HUES64 (cell line): Measurements from ENCODE around the gene ZNF718.
A peak's percentile ranks its signal among the peaks of the same experiment; 100 is the strongest.
"Not testable (repeated sequence)": the region's sequence is repeated elsewhere in the genome, so short reads cannot be mapped to it uniquely, and the experiment has no call there.

Experiments
- H3K27ac ChIP-seq: 2 replicates; pipeline ENCODE4 v1.7.0; 2013; ENCODE audit warnings: low read depth, low read length, inconsistent platforms
- H3K27me3 ChIP-seq: 2 replicates; pipeline ENCODE4 v1.6.1; 2013; ENCODE audit warnings: mild to moderate bottlenecking, low read length; ENCODE audit not compliant: insufficient read depth
- H3K36me3 ChIP-seq: 2 replicates; pipeline ENCODE4 v1.6.1; 2013; ENCODE audit warnings: mild to moderate bottlenecking, low read length; ENCODE audit not compliant: insufficient read depth
- H3K4me1 ChIP-seq: 2 replicates; pipeline ENCODE4 v1.6.1; 2013; ENCODE audit warnings: mild to moderate bottlenecking, low read length, moderate library complexity; ENCODE audit not compliant: insufficient read depth
- H3K4me3 ChIP-seq: 2 replicates; pipeline ENCODE4 v1.5.1; 2013; ENCODE audit warnings: mild to moderate bottlenecking, low read length, moderate library complexity
- H3K9ac ChIP-seq: 2 replicates; pipeline ENCODE4 v1.6.1; 2013; ENCODE audit warnings: mild to moderate bottlenecking, low read depth, low read length
- H3K9me3 ChIP-seq: 2 replicates; pipeline ENCODE4 v1.6.1; 2013; ENCODE audit warnings: low read depth, low read length; ENCODE audit not compliant: insufficient read depth
- WGBS: fragments of 150-250, 120-280 bp; methylation state at CpG from one replicate; pipeline ENCODE4 v1.1.7; 2013; ENCODE audit warnings: missing lambda C conversion rate; 5-methylcytosine and 5-hydroxymethylcytosine counted together

ZNF718 gene

DNA sequence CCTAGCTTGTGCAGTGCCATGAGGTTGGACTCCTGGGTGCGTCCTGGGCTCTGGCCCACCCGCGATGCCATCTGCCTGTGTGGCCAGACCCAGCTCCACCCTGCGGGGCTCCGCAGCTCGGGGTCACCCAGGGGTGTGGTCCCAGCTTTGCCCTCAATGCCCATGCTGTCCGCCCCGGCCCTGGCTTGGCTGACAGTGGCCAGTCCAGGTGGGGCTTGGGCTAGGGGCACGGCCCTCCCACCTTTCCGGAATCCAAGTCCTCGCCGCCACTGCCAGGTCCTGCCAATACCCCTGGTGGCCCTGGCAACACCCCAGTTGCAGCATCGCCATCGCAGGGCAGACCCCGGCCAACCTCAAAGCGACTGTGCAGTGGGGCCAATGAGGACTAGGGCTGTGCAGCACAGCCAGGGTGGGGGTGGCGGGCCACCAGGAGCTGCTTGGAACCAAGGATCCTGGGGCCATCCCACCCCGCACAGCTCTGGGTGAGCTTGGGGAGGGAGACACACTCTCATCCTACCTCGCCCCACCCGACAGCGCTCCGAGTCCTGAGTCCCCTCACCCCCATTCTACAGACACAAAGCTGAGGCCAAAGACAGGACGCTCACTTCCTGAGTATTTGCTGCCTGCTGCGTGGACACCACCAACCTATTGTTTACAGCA is 80.9 kb downstream of the ZNF718 start:
- H3K27ac ChIP-seq: no peak overlapping the region
- H3K36me3 ChIP-seq: peaks cover 14% of the 10 kb centered on the region
- 0 out of 2 replicates have a peak, but pooled peaks cover 7% of the 10 kb centered on the region for H3K4me1 ChIP-seq
- no peaks in the 10 kb centered on the region for H3K27me3 ChIP-seq
- peaks cover 69% of the 10 kb centered on the region for H3K9me3 ChIP-seq
- H3K9ac ChIP-seq: no peak overlapping the region
- H3K4me3 ChIP-seq: no peak overlapping the region
- 95% methylated on average over 24 of the region's 24 CpGs for WGBS

DNA sequence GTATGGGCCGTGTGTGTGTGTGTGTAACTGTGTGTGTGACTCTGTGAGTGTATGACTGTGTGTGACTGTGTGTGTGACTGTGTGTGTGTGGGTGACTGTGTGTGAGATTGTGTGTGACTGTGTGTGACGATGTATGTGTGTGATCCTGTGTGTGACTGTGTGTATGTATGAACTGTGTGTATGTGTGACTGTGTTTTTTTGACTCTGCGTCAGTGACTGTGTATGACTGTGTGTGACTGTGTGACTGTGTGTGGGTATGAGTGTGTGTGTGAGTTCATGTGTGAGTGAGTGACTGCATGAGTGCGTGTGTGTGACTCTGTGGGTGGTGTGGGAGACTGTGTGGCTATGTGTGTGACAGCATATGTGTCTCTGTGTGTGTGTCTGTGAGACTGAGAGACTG is 81.8 kb downstream of the ZNF718 start:
- Histone ChIP-seq H3K9me3 (peaks cover 62% of the 10 kb centered on the region), H3K27ac (no peak overlapping the region)
- WGBS: 88% methylated on average over 4 of the region's 4 CpGs

DNA sequence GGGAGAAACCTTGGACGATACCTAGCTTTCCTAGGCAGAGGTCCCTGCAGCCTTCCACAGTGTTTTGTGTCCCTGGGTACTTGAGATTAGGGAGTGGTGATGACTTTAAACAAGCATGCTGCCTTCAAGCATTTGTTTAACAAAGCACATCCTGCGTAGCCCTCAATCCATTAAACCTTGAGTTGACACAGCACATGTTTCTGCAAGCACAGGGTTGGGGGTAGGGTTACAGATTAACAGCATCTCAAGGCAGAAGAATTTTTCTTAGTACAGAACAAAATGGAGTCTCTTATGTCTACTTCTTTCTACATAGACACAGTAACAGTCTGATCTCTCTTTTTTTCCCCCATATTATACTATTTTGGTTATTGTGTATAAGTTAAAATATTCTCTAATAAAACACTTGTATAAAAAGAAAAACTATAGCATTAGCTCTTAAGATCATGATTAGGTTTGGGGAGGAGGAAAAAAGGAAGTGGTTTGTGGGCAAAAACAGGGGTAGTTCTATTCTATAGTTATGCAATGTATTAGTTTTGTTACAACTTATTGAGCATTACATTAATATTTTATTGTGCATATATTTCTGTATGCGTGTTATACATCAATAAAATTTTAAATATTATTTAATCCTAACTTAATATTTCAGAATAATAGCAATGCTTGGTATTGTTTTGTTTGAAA is 84.3 kb downstream of the ZNF718 start:
- H3K9me3 ChIP-seq: peaks cover 38% of the 10 kb centered on the region
- WGBS: 53% methylated on average over 2 of the region's 3 CpGs
- not testable (repeated sequence) for H3K9ac ChIP-seq, H3K36me3 ChIP-seq, H3K27ac ChIP-seq, H3K4me1 ChIP-seq, H3K4me3 ChIP-seq, H3K27me3 ChIP-seq

More for the DNA sequence above, 81.8 kb downstream of the ZNF718 start:
- Histone ChIP-seq H3K4me1 (0 out of 2 replicates have a peak, but pooled peaks cover 7% of the 10 kb centered on the region), H3K36me3 (peaks cover 13% of the 10 kb centered on the region), H3K4me3 (no peak overlapping the region), H3K9ac (no peak overlapping the region), H3K27me3 (no peaks in the 10 kb centered on the region)

DNA sequence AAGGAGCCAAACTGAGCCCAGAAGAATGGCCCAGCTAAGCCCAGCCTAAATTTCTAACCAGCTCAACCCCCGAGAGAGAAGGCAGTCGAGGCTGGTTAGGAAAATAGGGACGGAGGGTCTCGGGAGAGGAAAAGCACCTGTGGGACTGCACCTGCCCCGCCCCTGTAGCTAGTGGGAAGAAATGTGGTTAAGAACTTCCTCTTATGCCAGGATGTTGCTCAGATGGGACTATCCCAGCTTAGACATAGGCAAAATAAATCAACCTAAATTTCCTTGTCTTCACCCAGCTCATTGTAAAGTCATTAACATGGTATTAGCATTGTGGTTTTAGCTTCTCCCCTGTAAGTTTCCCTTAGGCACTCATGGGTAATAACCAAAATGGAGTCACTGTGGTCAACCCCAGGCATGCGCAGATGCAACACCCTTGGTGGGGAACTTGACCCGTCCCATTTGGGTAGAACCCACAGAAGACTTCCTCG is 86.8 kb downstream of the ZNF718 start:
- H3K4me1 ChIP-seq: peaks cover 13% of the 10 kb centered on the region
- WGBS: 94% methylated on average over 8 of the region's 8 CpGs
- no peak overlapping the region for H3K9ac ChIP-seq
- peaks cover 2% of the 10 kb centered on the region; the same call in 1 of the 2 replicates for H3K36me3 ChIP-seq
- no peak overlapping the region for H3K4me3 ChIP-seq
- peaks cover 20% of the 10 kb centered on the region for H3K9me3 ChIP-seq
- no peaks in the 10 kb centered on the region for H3K27me3 ChIP-seq
- no peak overlapping the region for H3K27ac ChIP-seq

DNA sequence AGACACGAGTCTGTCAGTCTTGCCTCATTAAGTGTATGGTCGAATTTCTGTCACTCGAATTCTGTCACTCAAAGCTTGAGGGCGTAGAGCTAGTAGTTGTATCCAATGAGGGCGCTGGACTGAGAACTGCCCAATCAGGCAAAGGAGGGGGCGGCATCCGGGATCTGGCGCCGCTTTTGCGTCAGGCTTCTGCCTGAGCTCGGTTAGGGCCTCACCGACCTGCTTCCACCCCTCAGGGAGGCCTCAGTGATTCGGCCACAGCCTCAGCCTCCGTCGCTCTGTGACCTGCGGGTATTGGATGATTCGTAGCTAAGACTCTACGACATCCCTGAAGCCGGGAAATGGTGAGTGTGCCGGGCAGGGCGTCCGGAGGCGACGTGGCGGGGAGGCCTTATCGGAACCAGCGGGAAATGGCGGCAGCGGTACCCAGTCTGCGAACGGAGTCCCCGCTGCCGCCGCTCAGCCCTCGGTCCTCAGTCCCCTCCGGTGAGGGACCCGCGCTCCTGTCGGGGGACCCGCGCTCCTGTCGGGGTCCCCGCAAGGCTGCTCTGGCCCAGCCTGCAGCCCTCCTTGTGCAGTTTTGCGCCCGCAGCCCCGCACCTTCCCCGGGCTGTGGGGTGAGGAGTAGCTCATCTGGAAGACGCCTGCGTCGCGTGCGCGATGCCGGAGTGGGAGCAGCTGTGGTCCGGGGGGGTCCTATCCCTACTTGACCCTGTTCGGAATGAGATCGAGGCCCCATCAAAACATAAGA is 88.3 kb downstream of the ZNF718 start:
- Histone ChIP-seq H3K4me3 (peak overlapping the region; percentile 89), H3K4me1 (peaks cover 13% of the 10 kb centered on the region), H3K27me3 (no peaks in the 10 kb centered on the region), H3K9me3 (peaks cover 5% of the 10 kb centered on the region; the same call in 1 of the 2 replicates), H3K9ac (peak overlapping the region; percentile 94), H3K27ac (peak overlapping the region; percentile 78; the same call in 1 of the 2 replicates), H3K36me3 (peaks cover 5% of the 10 kb centered on the region; the same call in 1 of the 2 replicates)
- 70% methylated on average over 57 of the region's 57 CpGs for whole genome bisulfite sequencing

DNA sequence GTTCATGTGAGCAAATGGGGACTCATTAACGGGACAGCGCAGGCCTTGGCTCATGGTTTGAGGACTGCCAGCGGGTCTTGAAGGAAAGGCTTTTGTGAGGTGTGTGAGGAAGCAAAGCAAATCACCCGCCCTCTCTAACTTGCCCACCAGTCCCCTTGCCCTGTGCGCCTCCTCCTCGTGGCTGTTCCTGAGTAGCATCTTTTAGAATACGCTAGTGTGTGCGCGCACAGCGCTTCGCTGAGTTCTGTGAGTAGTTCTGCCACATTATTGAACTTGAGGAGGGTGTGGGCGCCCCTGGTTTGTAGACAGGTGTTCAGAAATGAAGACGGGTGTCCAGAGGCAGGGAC is 88.9 kb downstream of the ZNF718 start:
- H3K27me3 ChIP-seq, H3K36me3 ChIP-seq, H3K9me3 ChIP-seq, H3K27ac ChIP-seq: not testable (repeated sequence)
- WGBS: 82% methylated on average over 13 of the region's 13 CpGs
- Histone ChIP-seq H3K4me3 (peak overlapping the region; percentile 89), H3K4me1 (peaks cover 13% of the 10 kb centered on the region), H3K9ac (peak overlapping the region; percentile 94)
